ENCODE data around the gene SNORC.

- TF ChIP-seq CTCF (IDR thresholded peaks at IDR 0.05; ENCODE audit: low read depth, low read length, missing input control) (no peak), RXRA (IDR thresholded peaks at IDR 0.05) (no peak), ZBTB33 (IDR thresholded peaks at IDR 0.05) (no peak), GABPA (IDR thresholded peaks at IDR 0.05 in 1 of 2, conservative IDR thresholded peaks at IDR 0.05 in 1 of 2) (no peak), TAF1 (conservative IDR thresholded peaks at IDR 0.05) (no peak), FOXA1 (IDR thresholded peaks at IDR 0.05) (no peak), REST (IDR thresholded peaks at IDR 0.05) (no peak), EGR1 (IDR thresholded peaks at IDR 0.05; ENCODE audit: low read depth in 2 of 2) (no peak), YY1 (IDR thresholded peaks at IDR 0.05) (no peak), MAX (IDR thresholded peaks at IDR 0.05) (no peak), SP1 (IDR thresholded peaks at IDR 0.05) (no peak), ATF3 (IDR thresholded peaks at IDR 0.05) (no peak), RAD21 (IDR thresholded peaks at IDR 0.05) (no peak)
Observed at GRCh38 chr2:232872826-232873225, 2.8 kb downstream of the SNORC start.

All from liver (tissue), 3 donors.